Endothelial cell of umbilical vein (primary cell): Measurements from ENCODE around the gene MAN1A2. TPM values are rescaled to one million over a fixed set of nuclear protein-coding genes. Genes with fewer than 3 reads are reported as not detected.

Source experiments
- BruUV-seq: library from RNA; stranded (reverse); fragments of 400-500 nt; replicated peaks from 2 replicates; lab custom pipeline; 2021; lab: Mats Ljungman, UMichigan
- CTCF ChIA-PET: fragments of 300-600, 350-600 bp; sonication (Branson Sonifier 250); formaldehyde crosslinking; loops from one replicate; lab custom pipeline; 2021; ENCODE audit warnings: antibody characterized with exemption, inconsistent platforms; lab: Charles Lee
- POLR2A ChIA-PET: fragments of 300-600, 350-600 bp; sonication (Branson Sonifier 250); formaldehyde crosslinking; loops from one replicate; lab custom pipeline; 2021; ENCODE audit warnings: antibody characterized with exemption, inconsistent platforms; lab: Charles Lee
- DNase-seq: peaks from one replicate; pipeline ENCODE4 v3.0.0-alpha.2; 2011; ENCODE audit warnings: low read depth, low spot score
- FAIRE-seq: peaks from 2 replicates; lab custom pipeline; 2011; peaks lifted over from hg19 to GRCh38; lab: Jason Lieb, UNC
- H2AFZ ChIP-seq: 2 replicates; pipeline ENCODE4 v1.6.0; 2012; ENCODE audit warnings: low read depth, low read length, control low read depth, inconsistent platforms
- H3K27ac ChIP-seq: 2 replicates; pipeline ENCODE4 v1.5.1; 2011; ENCODE audit warnings: low read depth, mild to moderate bottlenecking, control low read depth, low read length, moderate library complexity; ENCODE audit not compliant: insufficient read depth
- H3K27me3 ChIP-seq, 2 experiments: 2 replicates each; pipeline versions ENCODE4 v1.6.0 to v1.6.1; 2011; ENCODE audit warnings: low read length in 2 of 2, mixed read lengths in 1 of 2; ENCODE audit not compliant: control insufficient read depth in 2 of 2, insufficient read depth in 2 of 2
- H3K36me3 ChIP-seq, 2 experiments: 2 replicates in 1 of 2; 3 replicates in 1 of 2; pipeline ENCODE4 v1.5.1; 2011; ENCODE audit warnings: low read length in 2 of 2, mild to moderate bottlenecking in 1 of 2, moderate library complexity in 1 of 2; ENCODE audit not compliant: control insufficient read depth in 2 of 2, insufficient read depth in 2 of 2; ENCODE audit errors: extremely low read depth in 1 of 2
- H3K4me1 ChIP-seq: 3 replicates; pipeline ENCODE4 v1.5.1; 2011; ENCODE audit warnings: mild to moderate bottlenecking, low read length; ENCODE audit not compliant: control insufficient read depth, insufficient read depth; ENCODE audit errors: extremely low read depth
- H3K4me2 ChIP-seq: 2 replicates; pipeline ENCODE4 v1.6.1; 2011; ENCODE audit warnings: low read length, control low read depth, mixed read lengths; ENCODE audit not compliant: insufficient read depth
- H3K4me3 ChIP-seq, 3 experiments: fragments of 200-600 bp in 1 of 3; sonication (generic), shearing (Covaris generic) in 1 of 3; replicated peaks in 1 of 3; 2 replicates each; pipeline ENCODE4 v1.5.1; 2011 to 2016; ENCODE audit warnings: control low read depth in 3 of 3, low read length in 3 of 3, mild to moderate bottlenecking in 2 of 3, inconsistent platforms in 1 of 3, low read depth in 1 of 3, moderate library complexity in 1 of 3; ENCODE audit not compliant: insufficient read depth in 1 of 3
- H3K79me2 ChIP-seq: 2 replicates; pipeline ENCODE4 v1.6.0; 2012; ENCODE audit warnings: low read length, inconsistent platforms; ENCODE audit not compliant: control insufficient read depth, insufficient read depth
- H3K9ac ChIP-seq: replicated peaks from 2 replicates; pipeline ENCODE3; 2011; ENCODE audit warnings: low read length, control low read depth; ENCODE audit not compliant: insufficient read depth; ENCODE audit errors: extremely low read depth
- H3K9me1 ChIP-seq: replicated peaks from 3 replicates; pipeline ENCODE4 v1.6.0; 2011; ENCODE audit warnings: mild to moderate bottlenecking, low read length; ENCODE audit not compliant: control insufficient read depth, insufficient read depth; ENCODE audit errors: extremely low read depth
- H3K9me3 ChIP-seq: replicated peaks from 2 replicates; pipeline ENCODE4 v1.5.1; 2012; ENCODE audit warnings: low read length, inconsistent platforms; ENCODE audit not compliant: control insufficient read depth, insufficient read depth
- H4K20me1 ChIP-seq: replicated peaks from 2 replicates; pipeline ENCODE3; 2011; ENCODE audit warnings: mild to moderate bottlenecking, low read length; ENCODE audit not compliant: control insufficient read depth, insufficient read depth; ENCODE audit errors: extremely low read depth
- CTCF ChIP-seq, 2 donors: IDR thresholded peaks; 1 replicate in 1 of 2; 2 replicates in 1 of 2; pipeline ENCODE4 v1.5.1; 2011; ENCODE audit warnings: low read length in 2 of 2, mild to moderate bottlenecking in 2 of 2, moderate library complexity in 2 of 2, control low read depth in 1 of 2, inconsistent platforms in 1 of 2, low read depth in 1 of 2; ENCODE audit not compliant: insufficient read depth in 1 of 2; ENCODE audit errors: extremely low read depth in 1 of 2
- EZH2 ChIP-seq: IDR thresholded peaks from 2 replicates; pipeline ENCODE4 v1.6.1; 2012; ENCODE audit warnings: borderline replicate concordance, low read depth, mild to moderate bottlenecking, moderate library complexity, low read length, inconsistent platforms; ENCODE audit not compliant: severe bottlenecking
- FOS ChIP-seq: IDR thresholded peaks from 2 replicates; pipeline ENCODE4 v1.6.1; 2011; ENCODE audit warnings: mild to moderate bottlenecking, low read length, moderate library complexity, borderline replicate concordance; ENCODE audit not compliant: insufficient read depth
- GATA2 ChIP-seq: IDR thresholded peaks from 2 replicates; pipeline ENCODE4 v1.7.0; 2011; ENCODE audit warnings: low read depth, mild to moderate bottlenecking, moderate library complexity, mixed read lengths, low read length; ENCODE audit not compliant: insufficient read length, insufficient read depth
- JUN ChIP-seq: IDR thresholded peaks from 2 replicates; pipeline ENCODE4 v1.6.1; 2011; ENCODE audit warnings: borderline replicate concordance, low read depth; ENCODE audit not compliant: insufficient read length, insufficient read depth
- MAX ChIP-seq: IDR thresholded peaks from 2 replicates; pipeline ENCODE4 v1.6.1; 2011; ENCODE audit not compliant: insufficient read depth, insufficient read length
- MYC ChIP-seq: IDR thresholded peaks from one replicate; pipeline ENCODE4 v1.6.1; 2011; ENCODE audit warnings: mild to moderate bottlenecking, low read depth, low read length
- POLR2A ChIP-seq: IDR thresholded peaks from 2 replicates; pipeline ENCODE4 v1.6.1; 2012; ENCODE audit warnings: low read depth, mild to moderate bottlenecking, control low read depth, low read length
- POLR2AphosphoS5 ChIP-seq: IDR thresholded peaks from 2 replicates; pipeline ENCODE4 v1.6.1; 2012; ENCODE audit warnings: low read depth, mild to moderate bottlenecking, control low read depth, low read length, moderate library complexity; ENCODE audit not compliant: insufficient read depth
- dilution Hi-C: fragments of 300-500 bp; cut with MboI; formaldehyde crosslinking; loops from one replicate; pipeline ENCODE4 v1.15.0; 2019; ENCODE audit warnings: low sequenced_read_pairs; ENCODE audit not compliant: extremely low pct_ligation_motif_present
- intact Hi-C: fragments of 100-400 bp; cut with micrococcal nuclease; formaldehyde crosslinking; loops from one replicate; pipeline ENCODE4 v1.10.0; 2022
- polyA plus RNA-seq, 4 experiments: library from polyadenylated mRNA; depleted of rRNA in 3 of 4; stranded (reverse) in 3 of 4; unstranded in 1 of 4; fragments of >200 nt; gene quantifications; 2 replicates each; pipeline versions ENCODE4 v1.2.1 to v1.2.3, GENCODE V29; 2011 to 2012; ENCODE audit warnings: missing spikeins in 1 of 4
- total RNA-seq: library from RNA; stranded (reverse); gene quantifications from 2 replicates; pipeline ENCODE4 v1.2.3, GENCODE V29; 2021

Gene MAN1A2
- total and polyA plus RNA-seq, 2 donors (not counting 3 experiments of a cell fraction or from before 2014, with no cell fraction given): 13.5 to 36.2 TPM

- no peaks in the 10 kb centered on the region for H3K36me3 ChIP-seq
- ChIA-PET CTCF (interaction anchor here (1.3 to 1.6 kb wide), 2 partner anchors 10 to 301 kb away, joined by 4 to 7 read pairs; no protein-coding TSS in a partner anchor), POLR2A (no interaction called here)
- H2AFZ ChIP-seq: peak overlapping the region; percentile 91
- DNase-seq (peak; percentile 47), FAIRE-seq (no peak)
- H3K79me2 ChIP-seq: peaks cover 47% of the 10 kb centered on the region
- dilution Hi-C loops: no loop called here
- no peaks in the 10 kb centered on the region for H3K27me3 ChIP-seq
- H3K4me2 ChIP-seq: peak overlapping the region; percentile 100
- H3K4me1 ChIP-seq: peaks cover 33% of the 10 kb centered on the region
- no peak for TF ChIP-seq MAX
- TF ChIP-seq EZH2: no peak
- no peak for TF ChIP-seq JUN
- no peak for TF ChIP-seq MYC
- no peak for TF ChIP-seq CTCF (IDR thresholded peaks at IDR 0.05; ENCODE audit: extremely low read depth in 1 of 2, insufficient read depth in 1 of 2, low read depth in 1 of 2, low read length in 2 of 2)
- no peak for TF ChIP-seq FOS
- no peak for TF ChIP-seq POLR2AphosphoS5
- no peak for TF ChIP-seq GATA2
- TF ChIP-seq POLR2A: no peak
- no TSS peak for BruUV-seq
- H3K9me1 ChIP-seq: no peaks in the 10 kb centered on the region
- peak overlapping the region; percentile 77 for H3K9ac ChIP-seq
- H3K4me3 ChIP-seq: peak overlapping the region; percentile 92 to 96 (median 96)
- H3K9me3 ChIP-seq: no peaks in the 10 kb centered on the region
- intact Hi-C loops: loop anchor here (1.0 to 10.0 kb wide), 6 partner anchors 49 to 566 kb away; partner anchors contain the start of genes TENT5C and TTF2
- H3K27ac ChIP-seq: no peak overlapping the region
- H4K20me1 ChIP-seq: peaks cover 10% of the 10 kb centered on the region
Observed at GRCh38 chr1:117368116-117369108, 1.2 kb downstream of the MAN1A2 start.
